ENCODE results near the gene NUP50.

NUP50 gene

DNA sequence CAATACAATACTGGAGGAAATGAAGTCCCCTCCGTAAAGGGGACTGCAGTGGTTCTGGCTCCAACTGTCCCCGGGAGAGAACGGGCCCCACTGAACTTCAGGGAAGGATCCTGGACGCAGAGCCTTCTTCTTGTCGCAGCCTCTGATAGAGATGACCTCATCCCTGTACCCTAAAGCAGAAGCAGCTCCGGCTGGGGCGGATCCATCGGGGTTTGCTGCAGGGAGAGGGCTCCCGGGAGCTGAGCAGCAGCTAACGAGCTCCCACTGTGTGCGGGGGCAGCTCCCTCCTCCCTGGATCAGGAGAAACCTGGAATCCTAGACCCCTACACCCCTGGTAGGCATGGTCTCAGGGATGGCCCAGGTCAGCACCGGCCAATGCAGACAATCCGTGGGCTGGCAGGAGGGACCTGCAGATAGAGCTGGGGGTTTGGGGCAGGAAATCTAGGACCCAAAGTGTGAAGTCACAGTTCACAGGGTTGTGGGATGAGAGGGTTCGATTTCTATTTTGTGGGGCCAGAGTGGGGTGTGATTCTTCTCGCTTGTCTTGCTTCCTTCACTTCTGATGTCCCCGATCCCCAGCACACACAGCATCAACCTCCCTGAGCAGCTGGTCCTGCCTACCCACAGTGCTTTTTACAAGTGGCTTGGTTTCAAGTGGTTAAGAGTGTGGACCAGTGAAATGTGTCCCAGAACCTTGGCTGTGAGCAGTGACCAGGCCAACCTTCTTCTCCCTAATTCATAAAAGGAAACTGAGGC is 64.1 kb downstream of the NUP50 start:
- no peak for DNase-seq (ENCODE audit: low read depth in 2 of 2, low spot score in 1 of 2)

DNA sequence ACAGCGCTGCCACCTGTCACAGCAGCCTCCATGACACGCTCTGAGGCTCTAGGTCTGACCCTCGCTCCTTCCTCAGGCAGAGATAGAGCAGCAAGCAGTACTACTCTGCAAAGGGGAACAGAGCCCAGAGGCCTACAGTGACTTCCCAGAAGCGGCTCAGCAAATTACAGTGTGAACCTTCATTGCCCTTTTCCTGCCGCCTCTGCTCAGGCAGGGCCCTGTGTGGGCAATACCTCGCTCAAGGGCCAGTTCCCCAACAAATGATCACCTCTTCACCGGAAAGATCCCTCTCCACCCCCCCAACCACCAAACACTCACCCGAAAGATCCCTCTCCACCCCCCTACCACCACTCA is 64.7 kb downstream of the NUP50 start:
- DNase-seq (ENCODE audit: low read depth in 2 of 2, low spot score in 1 of 2), result no peak

DNA sequence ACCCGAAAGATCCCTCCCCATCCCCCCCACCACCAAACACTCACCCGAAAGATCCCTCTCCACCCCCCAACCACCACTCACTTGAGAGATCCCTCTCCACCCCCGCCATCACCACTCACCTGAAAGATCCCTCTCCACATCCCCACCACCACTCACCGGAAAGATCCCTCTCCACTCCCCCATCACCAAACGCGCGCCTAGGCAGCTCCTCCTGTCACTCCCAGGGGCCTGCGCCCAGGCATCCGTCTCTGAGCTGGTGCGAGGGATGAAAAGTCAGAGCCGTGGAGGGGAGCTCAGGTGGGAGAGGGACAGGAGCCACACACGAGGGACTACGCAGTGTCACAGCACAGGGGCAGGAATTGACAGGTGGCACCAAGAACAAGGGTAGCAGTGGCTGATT is 65.5 kb downstream of the NUP50 start:
- no peak for DNase-seq (ENCODE audit: low read depth in 2 of 2, low spot score in 1 of 2)

DNA sequence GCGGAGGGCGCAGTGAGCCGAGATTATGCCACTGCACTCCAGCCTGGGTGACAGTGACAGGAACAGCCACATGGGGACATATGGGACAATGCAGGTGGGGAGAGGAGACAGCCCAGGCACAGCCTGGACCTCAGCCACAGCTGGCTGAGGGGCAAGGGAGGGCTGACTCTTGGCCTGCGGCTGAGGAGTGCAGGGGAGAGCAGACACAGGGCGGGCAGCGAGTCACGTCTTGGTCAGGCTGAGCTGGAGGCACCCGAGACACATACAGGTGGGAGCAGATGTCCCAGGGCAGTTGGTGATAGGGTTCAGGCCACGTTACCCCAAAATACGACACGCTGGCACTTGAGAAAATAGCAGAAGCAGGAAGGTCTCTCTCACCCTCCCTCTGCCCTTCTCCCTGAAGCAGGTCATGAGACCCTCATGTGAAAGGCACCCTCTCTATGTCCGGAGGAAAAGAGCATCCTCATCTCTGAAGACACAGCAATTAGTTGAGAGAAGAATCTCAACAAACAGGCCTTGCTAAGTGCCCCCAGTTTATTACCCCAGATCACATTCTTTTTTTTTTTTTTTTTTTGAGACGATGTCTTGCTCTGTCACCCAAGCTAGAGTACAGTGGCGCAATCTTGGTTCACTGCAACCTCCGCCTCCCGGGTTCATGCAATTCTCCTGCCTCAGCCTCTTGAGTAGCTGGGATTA is 66.4 kb downstream of the NUP50 start:
- DNase-seq (ENCODE audit: low read depth in 2 of 2, low spot score in 1 of 2), result no peak

DNA sequence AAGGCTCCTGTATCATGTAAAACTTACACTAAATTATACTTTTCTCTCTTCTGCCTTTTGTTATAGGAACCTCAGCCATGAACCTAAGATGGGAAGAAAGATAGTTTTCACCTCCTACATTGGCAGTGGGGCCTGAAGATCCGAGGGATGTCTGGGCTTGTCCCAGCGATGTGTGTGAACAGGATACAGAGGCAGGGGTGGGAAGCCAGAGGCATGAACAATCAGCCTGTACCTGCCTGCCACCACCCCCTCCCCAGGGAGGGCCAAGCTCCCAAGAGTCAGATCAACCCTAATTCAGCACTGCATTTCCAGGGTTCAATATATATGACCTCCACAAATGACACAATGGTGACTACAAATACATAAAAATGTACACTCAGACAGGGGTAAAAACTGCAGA is 67.6 kb downstream of the NUP50 start:
- DNase-seq (ENCODE audit: low read depth in 2 of 2, low spot score in 1 of 2), result no peak

DNA sequence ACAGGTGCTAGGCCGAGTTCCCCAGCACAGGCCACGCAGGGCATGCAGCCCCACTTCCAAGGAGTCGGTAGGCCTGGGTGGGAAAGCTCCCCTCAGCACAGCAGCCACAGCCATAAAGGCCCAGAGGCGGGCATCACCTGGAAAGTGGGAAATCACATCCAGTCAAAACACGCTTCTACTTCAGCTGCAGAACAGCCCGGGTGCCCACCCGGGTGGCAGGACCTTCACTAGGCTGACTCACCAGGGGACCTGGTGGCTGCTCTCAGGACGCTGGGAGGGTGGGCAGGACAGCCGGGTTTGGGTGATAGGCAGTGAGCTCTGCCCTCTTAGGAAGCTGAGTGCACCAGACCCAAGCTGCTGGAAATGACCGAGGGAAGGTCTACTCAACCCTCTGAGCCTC is 69.7 kb downstream of the NUP50 start:
- no peak for DNase-seq (ENCODE audit: low read depth in 2 of 2, low spot score in 1 of 2)

DNA sequence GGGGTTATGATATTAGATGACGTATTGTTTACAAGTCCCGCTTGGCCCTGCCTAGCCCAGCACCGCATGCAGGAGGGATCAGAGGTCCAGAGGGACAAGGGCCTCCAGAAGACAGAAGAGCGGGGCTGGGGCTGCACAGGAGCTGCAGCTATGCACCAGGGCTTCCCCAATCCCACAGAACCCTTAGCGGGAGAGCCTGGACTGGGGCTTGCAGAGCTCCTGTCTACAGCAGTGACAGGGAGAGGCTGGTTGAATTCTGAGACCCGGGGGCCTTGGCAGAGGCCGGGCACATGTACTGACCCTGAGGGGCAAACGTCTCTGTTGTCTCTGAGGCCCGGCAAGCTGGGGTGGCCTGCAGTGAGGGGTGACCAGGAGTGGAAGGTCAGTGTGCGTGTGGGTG is 70.1 kb downstream of the NUP50 start:
- DNase-seq (ENCODE audit: low read depth in 2 of 2, low spot score in 1 of 2), result no peak

DNA sequence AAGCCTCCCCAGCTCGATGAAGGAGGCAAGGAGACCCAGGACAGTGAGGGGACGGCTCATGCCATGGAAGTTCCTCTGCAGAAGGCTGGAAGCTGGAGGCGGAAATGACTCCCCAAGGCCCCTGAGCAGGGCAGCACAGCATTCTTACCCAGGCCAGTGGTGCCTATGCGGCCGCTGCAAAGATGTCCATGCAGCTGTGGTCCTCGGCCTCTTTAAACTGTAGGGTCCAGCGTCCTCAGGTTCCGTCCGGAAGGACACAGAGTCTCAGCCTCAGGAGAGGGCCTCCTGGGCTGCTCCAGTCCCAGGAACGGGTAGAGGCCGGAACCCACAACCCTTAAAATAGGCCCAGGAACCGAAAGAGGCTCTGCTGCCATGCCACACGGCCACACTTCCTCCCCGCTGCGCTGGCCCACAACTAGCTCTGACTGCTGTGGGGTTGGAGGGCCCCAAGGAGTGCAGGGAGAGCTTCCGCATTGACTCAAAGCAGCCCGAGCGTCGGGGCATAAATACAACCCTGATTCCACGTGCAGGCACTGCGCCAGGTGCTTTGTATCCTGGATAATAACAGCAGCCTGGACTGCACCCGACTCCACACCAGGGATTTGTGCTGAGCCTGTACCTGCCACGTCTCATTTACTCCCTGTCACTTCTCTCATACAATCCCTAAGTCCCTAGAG is 71.5 kb downstream of the NUP50 start:
- DNase-seq (ENCODE audit: low read depth in 2 of 2, low spot score in 1 of 2), result no peak

DNA sequence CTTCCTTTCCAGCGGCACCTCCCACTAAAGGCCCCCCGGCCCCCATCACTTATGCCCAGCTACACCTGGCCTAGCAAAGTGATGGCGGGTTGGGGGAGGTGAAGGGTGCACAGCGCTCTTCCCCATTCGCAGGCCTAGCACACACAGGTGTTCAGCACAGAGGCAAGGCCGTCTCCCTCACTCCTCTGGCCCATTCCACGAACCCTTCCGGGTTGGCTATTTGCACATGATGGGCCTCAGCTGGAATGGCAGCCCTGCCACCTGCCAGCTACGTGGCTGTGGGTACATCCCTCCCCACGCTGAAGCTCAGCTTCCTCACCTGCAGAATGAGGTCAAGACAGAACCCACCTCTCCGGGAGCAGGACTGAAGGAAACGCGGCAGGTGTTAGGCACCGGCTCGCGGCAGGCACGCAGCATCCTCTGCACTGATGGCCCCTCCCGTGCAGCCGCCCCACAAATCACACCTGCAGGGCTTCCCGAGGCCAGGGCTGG is 72.2 kb downstream of the NUP50 start:
- no peak for DNase-seq (ENCODE audit: low read depth in 2 of 2, low spot score in 1 of 2)

DNA sequence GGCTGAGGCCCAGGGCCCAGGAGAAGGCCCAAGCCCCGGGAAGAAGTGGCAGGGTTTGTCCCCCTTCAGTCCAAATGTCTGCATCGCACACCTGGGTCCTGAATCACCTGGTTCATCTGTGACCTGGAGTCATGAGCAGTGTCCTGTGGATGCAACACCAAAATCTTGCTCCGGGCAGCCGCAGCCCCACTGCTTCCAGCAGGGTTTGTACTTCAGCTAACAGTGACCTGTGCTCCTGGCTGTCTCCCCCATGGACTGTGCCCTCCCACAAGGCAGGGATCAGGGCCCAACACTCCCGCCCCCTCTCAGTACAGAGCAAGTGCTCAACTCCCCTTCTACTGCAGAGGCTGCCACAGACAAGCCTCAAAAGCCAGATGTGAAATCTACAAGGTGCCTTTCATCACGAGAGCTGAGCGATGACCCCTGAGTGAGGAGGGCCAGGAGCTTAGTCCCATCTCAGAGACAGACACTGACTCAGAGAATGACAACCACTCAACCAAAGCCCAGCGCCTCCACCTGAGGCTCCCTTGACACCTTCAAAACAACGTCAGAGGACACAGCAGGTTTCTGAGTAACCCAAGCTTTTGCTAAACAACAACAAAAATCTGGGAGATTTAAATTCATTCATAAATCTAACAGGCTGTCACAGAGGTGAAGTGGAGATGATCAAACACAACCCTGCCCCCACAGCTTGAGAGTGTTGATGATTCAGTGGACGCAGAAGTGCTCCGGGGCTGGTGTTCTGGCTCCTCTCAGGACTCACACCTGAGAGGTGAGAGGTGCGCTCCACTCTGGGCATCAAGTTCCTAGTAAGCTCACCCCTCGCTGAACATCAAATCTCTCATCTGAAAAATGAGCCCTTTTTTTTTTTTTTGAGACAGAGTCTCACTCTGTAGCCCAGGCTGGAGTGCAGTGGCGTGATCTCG is 73.6 kb downstream of the NUP50 start:
- DNase-seq (ENCODE audit: low read depth in 2 of 2, low spot score in 1 of 2), result no peak
